HG03432 (cell line): Measurements from ENCODE around the gene DEFB112.

ENCODE experiments used
- ATAC-seq: cut with Tn5 transposase; IDR thresholded peaks from one replicate; pipeline ENCODE4 v1.9.1; 2021; ENCODE audit warnings: mild to moderate bottlenecking, moderate library complexity; ENCODE audit not compliant: unreplicated experiment

DEFB112 gene

GRCh38 chr6:50003139-50003538 is 46.6 kb downstream of the DEFB112 start:
- no peak for ATAC-seq

GRCh38 chr6:49995278-49995677 is 54.5 kb downstream of the DEFB112 start:
- no peak for ATAC-seq
